Stomach (tissue), 9 donors: Measurements from ENCODE around the gene TMIGD1. TPM values are rescaled to one million over a fixed set of nuclear protein-coding genes. Genes with fewer than 3 reads are reported as not detected.

Experiments
- DNase-seq, 2 donors: peaks; one replicate each; pipeline versions ENCODE4 v3.0.0 to v3.0.0-alpha.2; 2013 to 2019
- H3K27ac ChIP-seq, 5 donors: fragments of 200-600 bp in 4 of 5; sonication (generic) in 4 of 5; one replicate each; pipeline ENCODE4 v1.5.1; 2013 to 2019; ENCODE audit warnings: mild to moderate bottlenecking in 1 of 5, moderate library complexity in 1 of 5
- H3K27me3 ChIP-seq, 3 donors: fragments of 200-600 bp; sonication (generic); one replicate each; pipeline ENCODE4 v1.5.1; 2017 to 2019; ENCODE audit warnings: mixed run types in 1 of 3
- H3K36me3 ChIP-seq, 4 donors: fragments of 200-600 bp; sonication (generic); 1 replicate in 3 of 4; 2 replicates in 1 of 4; pipeline ENCODE4 v1.5.1; 2016 to 2019
- H3K4me1 ChIP-seq, 4 donors: fragments of 200-600 bp; sonication (generic); one replicate each; pipeline ENCODE4 v1.5.1; 2016 to 2019
- H3K4me3 ChIP-seq, 4 donors: fragments of 200-600 bp; sonication (generic) in 3 of 4; one replicate each; pipeline ENCODE4 v1.5.1; 2016 to 2019; ENCODE audit warnings: mild to moderate bottlenecking in 1 of 4
- H3K9me3 ChIP-seq, 4 donors: fragments of 200-600 bp; sonication (generic); one replicate each; pipeline ENCODE4 v1.5.1; 2016 to 2019
- CTCF ChIP-seq, 7 experiments: fragments of 450-650 bp in 4 of 7; fragments of 200-600 bp in 3 of 7; sonication (generic) in 3 of 7; IDR thresholded peaks; one replicate each; pipeline ENCODE4 v1.5.1; 2016 to 2019; ENCODE audit warnings: antibody characterized with exemption in 7 of 7, control low read depth in 2 of 7, mild to moderate bottlenecking in 1 of 7
- EP300 ChIP-seq: sonication (generic); formaldehyde crosslinking; IDR thresholded peaks from one replicate; pipeline ENCODE4 v1.6.1; 2017; ENCODE audit warnings: antibody characterized with exemption
- POLR2A ChIP-seq, 4 donors: fragments of 450-650 bp; IDR thresholded peaks; one replicate each; pipeline ENCODE4 v1.6.1; 2016; ENCODE audit warnings: antibody characterized with exemption in 4 of 4, control low read depth in 2 of 4, mild to moderate bottlenecking in 1 of 4, moderate library complexity in 1 of 4
- POLR2AphosphoS5 ChIP-seq, 3 donors: sonication (generic); formaldehyde crosslinking; IDR thresholded peaks; one replicate each; pipeline ENCODE4 v1.6.1; 2016; ENCODE audit warnings: antibody characterized with exemption in 3 of 3
- WGBS, 5 donors: extraction: QIAGEN DNeasy Blood & Tissue Kit in 3 of 5; methylation state at CpG; one replicate each; pipeline versions ENCODE4 v1.1.5 to v1.1.7; 2013 to 2018; 5-methylcytosine and 5-hydroxymethylcytosine counted together
- intact Hi-C: fragments of 100-400 bp; cut with DNase I; formaldehyde crosslinking; loops from one replicate; pipeline ENCODE4 v1.15.1; 2023; ENCODE audit warnings: low total_unique reads
- polyA plus RNA-seq, 3 donors: library from polyadenylated mRNA; stranded (reverse); fragments of 200-250 nt; gene quantifications; one replicate each; pipeline ENCODE4 v1.2.3, GENCODE V29; 2013
- total RNA-seq, 5 donors: library from RNA; depleted of rRNA; stranded (reverse); fragments of >200 nt; gene quantifications; one replicate each; pipeline versions ENCODE4 v1.1.0 to v1.2.3, GENCODE V29; 2014 to 2016
- donor health status: healthy with polysubstance abuse.
- donor health status: Bipolar disorder and iron deficiency.
- donor health status: healthy.

TMIGD1 gene
- total and polyA plus RNA-seq, 8 donors = 1.1 TPM; not detected in 7

GRCh38 chr17:30340801-30341356 is 7.0 kb upstream of the TMIGD1 start:
- WGBS, 5 donors = 53 to 66% (median 53%) methylated on average over 6 of the region's 6 CpGs
- Histone ChIP-seq H3K27me3 (no peaks in the 10 kb centered on the region), H3K4me3 (no peak overlapping the region), H3K9me3 (no peaks in the 10 kb centered on the region), H3K27ac (peak overlapping the region in 4 of 5 donors; percentile 37 to 63 (median 44)), H3K36me3 (no peaks in the 10 kb centered on the region), H3K4me1 (peaks cover 17 to 47% (median 38%) of the 10 kb centered on the region in 4 donors)
- peak in 1 of 2 donors; percentile 29 for DNase-seq
- TF ChIP-seq POLR2AphosphoS5 (IDR thresholded peaks at IDR 0.05) (no peak), CTCF (IDR thresholded peaks at IDR 0.05) (no peak), EP300 (no peak), POLR2A (IDR thresholded peaks at IDR 0.05) (no peak)
- intact Hi-C loops = no loop called here

GRCh38 chr17:30339086-30339485 is 5.2 kb upstream of the TMIGD1 start:
- DNase-seq = no peak
- Histone ChIP-seq H3K27me3 (no peaks in the 10 kb centered on the region), H3K4me3 (no peak overlapping the region), H3K9me3 (no peaks in the 10 kb centered on the region), H3K27ac (peak overlapping the region in 1 of 5 donors; percentile 20), H3K36me3 (no peaks in the 10 kb centered on the region), H3K4me1 (peaks cover 2 to 29% (median 23%) of the 10 kb centered on the region in 4 donors)
- TF ChIP-seq POLR2A (IDR thresholded peaks at IDR 0.05) (no peak), EP300 (no peak), POLR2AphosphoS5 (IDR thresholded peaks at IDR 0.05) (no peak), CTCF (IDR thresholded peaks at IDR 0.05) (no peak)
- intact Hi-C loops = no loop called here
- WGBS, 5 donors = 73 to 91% (median 88%) methylated on average over 2 of the region's 2 CpGs

- no peak for TF ChIP-seq CTCF (IDR thresholded peaks at IDR 0.05)
- TF ChIP-seq POLR2AphosphoS5 (IDR thresholded peaks at IDR 0.05) = no peak
- TF ChIP-seq POLR2A (IDR thresholded peaks at IDR 0.05) = no peak
- no peak for TF ChIP-seq EP300
- DNase-seq = no peak
- WGBS, 5 donors = 98 to 100% (median 100%) methylated on average over 1 of the region's 1 CpG
- peaks cover 0 to 17% (median 16%) of the 10 kb centered on the region in 4 donors for H3K4me1 ChIP-seq
- no peak overlapping the region for H3K4me3 ChIP-seq
- H3K27ac ChIP-seq = no peak overlapping the region
- no peaks in the 10 kb centered on the region for H3K36me3 ChIP-seq
- H3K9me3 ChIP-seq = no peaks in the 10 kb centered on the region
- intact Hi-C loops = no loop called here
- H3K27me3 ChIP-seq = no peaks in the 10 kb centered on the region
Observed at GRCh38 chr17:30337393-30337999, 3.6 kb upstream of the TMIGD1 start.

- peaks cover 0 to 16% (median 15%) of the 10 kb centered on the region in 4 donors for H3K4me1 ChIP-seq
- intact Hi-C loops = no loop called here
- H3K9me3 ChIP-seq = no peaks in the 10 kb centered on the region
- no peak overlapping the region for H3K4me3 ChIP-seq
- peak; percentile 50 to 73 for DNase-seq
- TF ChIP-seq CTCF (IDR thresholded peaks at IDR 0.05) = peak in 5 of 7 experiments; percentile 37 to 61 (median 48)
- no peak for TF ChIP-seq POLR2A (IDR thresholded peaks at IDR 0.05)
- 37 to 51% (median 42%) methylated on average over 8 of the region's 8 CpGs for WGBS, 5 donors
- H3K36me3 ChIP-seq = no peaks in the 10 kb centered on the region
- H3K27ac ChIP-seq = no peak overlapping the region
- H3K27me3 ChIP-seq = no peaks in the 10 kb centered on the region
Observed at GRCh38 chr17:30336369-30337171, 2.7 kb upstream of the TMIGD1 start.
